Esophagus muscularis mucosa (tissue), 3 donors: ENCODE measurements around the gene C12orf54.

Source experiments
- CTCF ChIP-seq, 3 experiments: fragments of 200-600 bp in 2 of 3; fragments of 450-650 bp in 1 of 3; sonication (generic) in 2 of 3; IDR thresholded peaks; one replicate each; pipeline ENCODE4 v1.5.1; 2017 to 2019; ENCODE audit warnings: antibody characterized with exemption in 3 of 3, mild to moderate bottlenecking in 2 of 3, moderate library complexity in 1 of 3
- POLR2A ChIP-seq: fragments of 450-650 bp; IDR thresholded peaks from one replicate; pipeline ENCODE4 v1.6.1; 2017; ENCODE audit warnings: antibody characterized with exemption, moderate library complexity, mild to moderate bottlenecking, low read depth
- POLR2AphosphoS5 ChIP-seq, 2 donors: sonication (generic); formaldehyde crosslinking; IDR thresholded peaks; one replicate each; pipeline ENCODE4 v1.6.1; 2017; ENCODE audit warnings: antibody characterized with exemption in 2 of 2

DNA sequence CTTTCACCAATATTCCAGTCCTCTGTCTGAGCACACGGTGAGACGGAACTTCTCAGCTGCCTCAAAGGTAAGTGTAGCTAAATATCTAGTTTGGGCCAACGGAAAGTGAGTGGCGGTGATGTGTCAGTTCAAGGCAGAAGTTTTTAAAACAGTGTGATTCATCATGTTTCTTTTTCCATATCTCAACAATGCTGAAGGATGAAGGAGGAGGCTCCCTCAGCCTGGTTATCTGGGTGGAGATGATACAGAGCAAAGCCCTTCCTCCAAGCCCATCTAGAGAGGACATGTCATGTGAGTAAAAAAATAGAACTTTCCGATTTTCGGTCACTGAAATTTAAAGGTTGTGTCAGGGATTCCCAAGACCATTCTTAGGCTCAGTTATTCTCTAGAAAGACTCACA, 23.0 kb upstream of the C12orf54 start:
- TF ChIP-seq CTCF (IDR thresholded peaks at IDR 0.05), result no peak
- TF ChIP-seq POLR2A, result no peak
- no peak for TF ChIP-seq POLR2AphosphoS5 (IDR thresholded peaks at IDR 0.05)
